T-cell (primary cell): Measurements from ENCODE around the gene RASL11B. TPM values are rescaled to one million over a fixed set of nuclear protein-coding genes. Genes with fewer than 3 reads are reported as not detected.

ENCODE experiments used
- ATAC-seq, 4 experiments: fragments of 200-7000 bp in 3 of 4; fragments of 150-1000 bp in 1 of 4; cut with Tn5 transposase; replicated peaks in 1 of 4; 1 replicate in 3 of 4; 2 replicates in 1 of 4; pipeline ENCODE4 v1.10.0; 2021; ENCODE audit warnings: moderate library complexity in 3 of 4, mild to moderate bottlenecking in 2 of 4, moderate number of reproducible peaks in 1 of 4
- CTCF ChIA-PET, 2 donors: fragments of 300-600 bp; sonication (Branson Sonifier 250); formaldehyde crosslinking; loops; one replicate each; lab custom pipeline; 2022; ENCODE audit warnings: antibody characterized with exemption in 2 of 2; lab: Charles Lee
- POLR2A ChIA-PET, 2 donors: fragments of 300-600 bp; sonication (Branson Sonifier 250); formaldehyde crosslinking; loops; one replicate each; lab custom pipeline; 2022; ENCODE audit warnings: antibody characterized with exemption in 2 of 2; lab: Charles Lee
- DNase-seq, 35 experiments: peaks; one replicate each; pipeline versions ENCODE4 v3.0.0 to v3.0.0-alpha.2; 2013 to 2023
- H3K27ac ChIP-seq: one replicate; pipeline ENCODE4 v1.5.1; 2013; ENCODE audit warnings: low read length
- H3K27me3 ChIP-seq, 2 experiments: replicated peaks in 1 of 2; 1 replicate in 1 of 2; 2 replicates in 1 of 2; pipeline versions ENCODE4 v1.6.1 to v1.7.0; 2013; ENCODE audit warnings: low read length in 1 of 2, mixed read lengths in 1 of 2; ENCODE audit not compliant: control insufficient read depth in 2 of 2, insufficient read depth in 2 of 2; ENCODE audit errors: extremely low read depth in 1 of 2
- H3K36me3 ChIP-seq, 2 donors: 1 replicate in 1 of 2; 2 replicates in 1 of 2; pipeline versions ENCODE4 v1.6.1 to v1.7.0; 2013; ENCODE audit warnings: low read length in 1 of 2; ENCODE audit not compliant: control insufficient read depth in 2 of 2, insufficient read depth in 1 of 2; ENCODE audit errors: extremely low read depth in 1 of 2
- H3K4me1 ChIP-seq, 2 experiments: 1 replicate in 1 of 2; 2 replicates in 1 of 2; pipeline versions ENCODE4 v1.6.1 to v1.7.0; 2013; ENCODE audit warnings: low read length in 2 of 2, mixed read lengths in 1 of 2; ENCODE audit not compliant: insufficient read depth in 2 of 2, control insufficient read depth in 1 of 2; ENCODE audit errors: extremely low read depth in 1 of 2
- H3K4me3 ChIP-seq, 2 donors: 1 replicate in 1 of 2; 2 replicates in 1 of 2; pipeline versions ENCODE4 v1.5.1 to v1.7.0; 2013; ENCODE audit warnings: mild to moderate bottlenecking in 2 of 2, low read length in 1 of 2, moderate library complexity in 1 of 2; ENCODE audit not compliant: control insufficient read depth in 1 of 2; ENCODE audit errors: extremely low read depth in 1 of 2
- H3K9me3 ChIP-seq: 2 replicates; pipeline ENCODE4 v1.7.0; 2013
- H3K27ac Mint-ChIP-seq, 2 donors: one replicate each; pipeline ENCODE4 v1.8.0; 2020 to 2021; ENCODE audit warnings: mild to moderate bottlenecking in 2 of 2, mixed read lengths in 2 of 2
- H3K27me3 Mint-ChIP-seq, 2 donors: one replicate each; pipeline ENCODE4 v1.8.0; 2021 to 2022; ENCODE audit warnings: mixed read lengths in 2 of 2
- H3K36me3 Mint-ChIP-seq: one replicate; pipeline ENCODE4 v1.8.0; 2021; ENCODE audit warnings: mixed read lengths
- H3K4me1 Mint-ChIP-seq, 3 donors: one replicate each; pipeline ENCODE4 v1.8.0; 2020 to 2022; ENCODE audit warnings: mixed read lengths in 3 of 3, mild to moderate bottlenecking in 1 of 3
- H3K4me3 Mint-ChIP-seq, 3 donors: one replicate each; pipeline ENCODE4 v1.8.0; 2020 to 2022; ENCODE audit warnings: mild to moderate bottlenecking in 3 of 3, mixed read lengths in 3 of 3, moderate library complexity in 3 of 3
- H3K9me3 Mint-ChIP-seq, 3 donors: one replicate each; pipeline ENCODE4 v1.8.0; 2020 to 2022; ENCODE audit warnings: mixed read lengths in 3 of 3
- WGBS: methylation state at CpG from one replicate; pipeline ENCODE4 v1.1.5; 2013; ENCODE audit warnings: missing lambda C conversion rate; ENCODE audit not compliant: insufficient coverage; 5-methylcytosine and 5-hydroxymethylcytosine counted together
- total RNA-seq, 35 experiments: library from RNA in 6 of 35; stranded (reverse) in 6 of 35; fragments of 120-200 nt in 1 of 35; gene quantifications; one replicate each; pipeline versions ENCODE4 v1.2.1 to v1.2.4 and lab custom pipeline; 2013 to 2026

Gene RASL11B
- total RNA-seq, 5 donors from 2014 or later (not counting 1 experiment from before 2014, with no cell fraction given) = 0.32 to 0.72 (median 0.39) TPM; not detected in 1

DNA sequence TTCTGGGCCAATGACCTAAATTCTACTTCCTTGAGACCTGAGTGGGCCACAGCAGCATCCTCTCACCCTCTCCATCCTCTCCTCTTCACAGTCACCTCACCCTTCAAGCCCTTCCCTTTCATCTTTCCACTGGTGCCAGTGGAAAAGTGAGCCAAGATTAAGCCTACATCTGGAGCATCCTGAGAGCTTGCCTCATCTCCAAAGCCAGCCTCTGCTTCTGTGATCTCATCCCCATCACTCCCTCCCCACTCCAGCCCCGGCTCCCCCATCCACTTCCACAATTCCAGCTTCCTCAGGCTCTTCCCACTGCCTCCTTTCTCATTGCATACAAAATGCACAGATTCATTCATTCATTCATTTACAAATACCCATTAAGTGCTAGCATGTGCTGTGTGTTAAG lies 10.1 kb upstream of the RASL11B start:
- no peaks in the 10 kb centered on the region for H3K9me3 Mint-ChIP-seq
- no peak overlapping the region for H3K4me3 Mint-ChIP-seq
- ATAC-seq = no peak
- H3K27ac Mint-ChIP-seq = no peak overlapping the region
- ChIA-PET CTCF (no interaction called here), POLR2A (interaction anchor here (0.5 to 0.6 kb wide), 3 partner anchors 153 to 1240 kb away, joined by 3 read pairs; no protein-coding TSS in a partner anchor)
- no CpG with 5 or more reads among the region's 1 CpG for WGBS
- H3K4me1 ChIP-seq = peaks cover 0 to 4% of the 10 kb centered on the region in 2 experiments
- peaks cover 2 to 20% of the 10 kb centered on the region in 2 donors for H3K27me3 Mint-ChIP-seq
- DNase-seq = no peak
- H3K4me3 ChIP-seq = no peak overlapping the region
- H3K27ac ChIP-seq = no peak overlapping the region
- no peaks in the 10 kb centered on the region for H3K36me3 Mint-ChIP-seq
- no peaks in the 10 kb centered on the region for H3K9me3 ChIP-seq
- peaks cover 0 to 6% of the 10 kb centered on the region in 2 experiments for H3K27me3 ChIP-seq
- no peaks in the 10 kb centered on the region for H3K4me1 Mint-ChIP-seq
- no peaks in the 10 kb centered on the region for H3K36me3 ChIP-seq

DNA sequence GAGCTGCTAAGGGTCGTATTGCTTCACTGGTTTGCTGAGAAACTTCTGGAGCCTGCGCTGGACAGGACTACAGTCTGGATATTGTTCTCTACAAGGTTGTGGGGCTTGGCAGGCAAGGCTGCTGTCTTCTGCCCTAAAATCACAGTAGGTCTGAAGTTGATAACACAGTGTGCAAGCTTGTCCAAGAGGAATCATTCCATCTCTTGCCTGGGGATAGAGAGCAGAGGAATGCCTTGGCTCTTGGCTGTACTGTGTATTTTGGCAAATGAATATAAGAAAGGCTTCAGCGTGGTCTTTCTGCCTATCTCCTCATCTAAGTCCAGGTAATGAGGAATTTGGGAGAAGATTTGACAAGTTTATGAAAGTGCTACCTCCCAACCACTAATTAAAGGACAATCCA lies 9.4 kb upstream of the RASL11B start:
- Histone ChIP-seq H3K36me3 (no peaks in the 10 kb centered on the region), H3K9me3 (no peaks in the 10 kb centered on the region), H3K27me3 (peaks cover 0 to 7% of the 10 kb centered on the region in 2 experiments), H3K4me1 (peaks cover 0 to 4% of the 10 kb centered on the region in 2 experiments), H3K27ac (no peak overlapping the region), H3K4me3 (no peak overlapping the region)
- 75% methylated on average over 2 of the region's 3 CpGs for whole genome bisulfite sequencing
- peaks cover 7 to 23% of the 10 kb centered on the region in 2 donors for H3K27me3 Mint-ChIP-seq
- no peak overlapping the region for H3K27ac Mint-ChIP-seq
- no peak for DNase-seq
- CTCF ChIA-PET = no interaction called here
- no peak overlapping the region for H3K4me3 Mint-ChIP-seq
- H3K9me3 Mint-ChIP-seq = peaks cover 0 to 1% (median 0%) of the 10 kb centered on the region in 3 donors
- H3K4me1 Mint-ChIP-seq = no peaks in the 10 kb centered on the region
- ATAC-seq = no peak
- no peaks in the 10 kb centered on the region for H3K36me3 Mint-ChIP-seq
- POLR2A ChIA-PET = interaction anchor here in 1 of 2 donors (0.6 kb wide), 1 partner anchor 154 kb away, joined by 3 read pairs; no protein-coding TSS in a partner anchor

DNA sequence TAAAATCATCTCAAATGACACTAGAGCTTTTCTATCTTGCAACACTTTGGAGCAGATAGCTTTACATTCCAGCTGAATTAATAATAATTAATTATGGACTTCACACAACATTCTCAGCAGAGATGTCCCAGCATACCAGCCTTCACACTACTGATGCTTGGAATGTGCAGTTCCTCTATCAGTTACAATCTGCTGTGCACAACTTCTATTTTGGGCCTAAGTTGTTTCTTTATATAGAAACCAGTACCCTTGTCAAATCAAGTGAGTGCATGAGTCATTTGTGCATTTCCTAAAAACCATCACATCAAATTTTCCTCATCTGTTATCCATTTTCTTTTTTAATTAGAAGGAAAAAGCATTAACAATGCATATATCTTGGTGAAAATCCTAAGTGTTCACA lies 8.8 kb upstream of the RASL11B start:
- H3K27me3 ChIP-seq = peaks cover 0 to 7% of the 10 kb centered on the region in 2 experiments
- Mint-ChIP-seq H3K27ac (no peak overlapping the region), H3K4me1 (no peaks in the 10 kb centered on the region), H3K9me3 (peaks cover 0 to 7% (median 4%) of the 10 kb centered on the region in 3 donors), H3K36me3 (no peaks in the 10 kb centered on the region), H3K27me3 (peaks cover 11 to 23% of the 10 kb centered on the region in 2 donors), H3K4me3 (no peak overlapping the region)
- ChIA-PET CTCF (no interaction called here), POLR2A (no interaction called here)
- peaks cover 0 to 4% of the 10 kb centered on the region in 2 experiments for H3K4me1 ChIP-seq
- ATAC-seq (no peak), DNase-seq (no peak)
- H3K4me3 ChIP-seq = no peak overlapping the region
- no peak overlapping the region for H3K27ac ChIP-seq
- H3K36me3 ChIP-seq = no peaks in the 10 kb centered on the region
- H3K9me3 ChIP-seq = no peaks in the 10 kb centered on the region

DNA sequence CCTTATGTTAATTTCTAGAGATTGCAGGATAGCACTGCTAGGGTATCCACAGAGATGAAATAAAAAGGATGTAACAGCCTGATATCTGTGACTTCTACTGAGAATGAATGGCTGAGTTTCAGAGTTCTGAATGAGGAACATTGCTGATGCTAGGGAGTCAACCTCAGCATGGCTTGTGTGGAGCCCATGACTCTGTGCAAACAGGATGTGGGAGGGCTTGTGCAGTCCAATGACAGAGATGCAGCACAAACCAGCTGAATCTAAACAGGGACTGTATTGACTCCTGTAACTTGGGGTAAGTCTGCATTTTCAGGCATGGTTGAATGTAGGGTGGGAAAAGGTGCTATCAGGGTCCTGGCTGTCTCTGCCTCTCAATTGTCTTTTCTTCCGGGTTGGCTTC lies 5.3 kb upstream of the RASL11B start:
- H3K4me1 ChIP-seq = peaks cover 0 to 12% of the 10 kb centered on the region in 2 experiments
- POLR2A ChIA-PET = no interaction called here
- ATAC-seq (no peak), DNase-seq (no peak)
- H3K27ac ChIP-seq = no peak overlapping the region
- Mint-ChIP-seq H3K36me3 (no peaks in the 10 kb centered on the region), H3K4me3 (no peak overlapping the region), H3K9me3 (peaks cover 0 to 7% (median 4%) of the 10 kb centered on the region in 3 donors), H3K27me3 (peaks cover 28 to 45% of the 10 kb centered on the region in 2 donors), H3K4me1 (peaks cover 5 to 10% (median 10%) of the 10 kb centered on the region in 3 donors), H3K27ac (no peak overlapping the region)
- no peaks in the 10 kb centered on the region for H3K36me3 ChIP-seq
- CTCF ChIA-PET = no interaction called here
- 100% methylated on average over 1 of the region's 1 CpG for WGBS
- peaks cover 9 to 15% of the 10 kb centered on the region in 2 experiments for H3K27me3 ChIP-seq
- H3K9me3 ChIP-seq = no peaks in the 10 kb centered on the region
- no peak overlapping the region for H3K4me3 ChIP-seq

GRCh38 chr4:52860361-52860760 lies 1.8 kb upstream of the RASL11B start:
- ChIA-PET CTCF (no interaction called here), POLR2A (no interaction called here)
- no peaks in the 10 kb centered on the region for H3K36me3 ChIP-seq
- H3K27me3 ChIP-seq = peaks cover 14 to 23% of the 10 kb centered on the region in 2 experiments
- H3K27ac Mint-ChIP-seq = no peak overlapping the region
- peaks cover 5 to 10% (median 10%) of the 10 kb centered on the region in 3 donors for H3K4me1 Mint-ChIP-seq
- H3K9me3 Mint-ChIP-seq = peaks cover 0 to 7% (median 4%) of the 10 kb centered on the region in 3 donors
- no peaks in the 10 kb centered on the region for H3K36me3 Mint-ChIP-seq
- ATAC-seq (no peak), DNase-seq (no peak)
- H3K27me3 Mint-ChIP-seq = peaks cover 36 to 44% of the 10 kb centered on the region in 2 donors
- peak overlapping the region in 2 of 3 donors; percentile 71 to 79 for H3K4me3 Mint-ChIP-seq
- H3K27ac ChIP-seq = no peak overlapping the region
- no CpG with 5 or more reads among the region's 2 CpGs for WGBS
- no peak overlapping the region for H3K4me3 ChIP-seq
- no peaks in the 10 kb centered on the region for H3K9me3 ChIP-seq
- peaks cover 4 to 20% of the 10 kb centered on the region in 2 experiments for H3K4me1 ChIP-seq

DNA sequence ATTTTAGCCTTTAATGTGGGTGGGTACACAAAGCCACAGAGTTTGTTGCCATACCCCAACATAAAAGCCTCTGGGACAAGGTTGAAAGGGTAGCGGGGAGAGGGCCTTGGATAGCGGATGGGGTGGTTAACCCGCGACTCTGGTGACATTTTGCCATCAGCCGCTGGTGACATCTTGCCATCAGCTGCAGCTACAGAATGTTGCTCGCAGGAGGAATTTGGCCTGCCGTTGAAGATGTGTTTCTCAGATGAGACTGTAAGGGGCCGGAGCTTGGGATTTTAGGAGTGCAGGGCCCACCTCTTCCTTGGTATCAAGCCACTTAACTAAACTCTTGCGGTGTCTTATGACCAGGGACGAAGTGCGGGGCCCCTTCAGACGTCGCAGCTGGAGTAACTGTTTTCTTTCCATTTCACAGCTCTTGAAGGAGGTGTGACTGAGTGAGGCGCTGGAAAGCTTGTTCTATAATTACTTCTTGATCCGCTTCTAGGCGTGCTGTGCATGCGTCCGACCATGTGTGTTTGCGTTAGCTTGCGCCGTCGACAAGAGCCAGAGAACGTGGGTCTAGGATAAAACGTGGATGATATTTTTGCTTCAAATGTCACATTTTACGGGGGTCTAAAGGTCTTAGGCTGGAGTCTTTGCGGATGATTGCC lies 820 bp upstream of the RASL11B start:
- Mint-ChIP-seq H3K27ac (no peak overlapping the region), H3K27me3 (peaks cover 36 to 43% of the 10 kb centered on the region in 2 donors)

More for the DNA sequence above, 820 bp upstream of the RASL11B start:
- peaks cover 14 to 23% of the 10 kb centered on the region in 2 experiments for H3K27me3 ChIP-seq
- DNase-seq = peak in 1 of 35 experiments; percentile 4
- H3K4me1 Mint-ChIP-seq = peaks cover 5 to 10% (median 10%) of the 10 kb centered on the region in 3 donors
- H3K9me3 ChIP-seq = no peaks in the 10 kb centered on the region
- no peaks in the 10 kb centered on the region for H3K36me3 Mint-ChIP-seq
- WGBS = 55% methylated on average over 16 of the region's 26 CpGs
- no peak overlapping the region for H3K27ac ChIP-seq
- ATAC-seq = no peak
- ChIA-PET POLR2A (no interaction called here), CTCF (interaction anchor here (0.5 to 1.1 kb wide), 3 partner anchors 10 to 1373 kb away, joined by 3 to 4 read pairs (median 4); no protein-coding TSS in a partner anchor)
- peak overlapping the region; percentile 63 to 79 (median 71) for H3K4me3 Mint-ChIP-seq
- peaks cover 4 to 20% of the 10 kb centered on the region in 2 experiments for H3K4me1 ChIP-seq
- H3K4me3 ChIP-seq = peak overlapping the region; percentile 39 to 69
- H3K36me3 ChIP-seq = no peaks in the 10 kb centered on the region
- peaks cover 0 to 7% (median 4%) of the 10 kb centered on the region in 3 donors for H3K9me3 Mint-ChIP-seq
